Neural progenitor cell (in vitro differentiated cells): ENCODE measurements around the gene NLGN2.

Source experiments
- EZH2 ChIP-seq: fragments of 200-600 bp; sonication (generic); IDR thresholded peaks from 2 replicates; pipeline ENCODE4 v1.6.1; 2017; ENCODE audit warnings: antibody characterized with exemption, mild to moderate bottlenecking, moderate library complexity
- TF ChIP-seq, protein P1 (sequence below): fragments of 200-600 bp; sonication (generic); IDR thresholded peaks from 2 replicates; pipeline ENCODE4 v1.5.1; 2017; ENCODE audit warnings: antibody characterized with exemption, mild to moderate bottlenecking

DNA sequence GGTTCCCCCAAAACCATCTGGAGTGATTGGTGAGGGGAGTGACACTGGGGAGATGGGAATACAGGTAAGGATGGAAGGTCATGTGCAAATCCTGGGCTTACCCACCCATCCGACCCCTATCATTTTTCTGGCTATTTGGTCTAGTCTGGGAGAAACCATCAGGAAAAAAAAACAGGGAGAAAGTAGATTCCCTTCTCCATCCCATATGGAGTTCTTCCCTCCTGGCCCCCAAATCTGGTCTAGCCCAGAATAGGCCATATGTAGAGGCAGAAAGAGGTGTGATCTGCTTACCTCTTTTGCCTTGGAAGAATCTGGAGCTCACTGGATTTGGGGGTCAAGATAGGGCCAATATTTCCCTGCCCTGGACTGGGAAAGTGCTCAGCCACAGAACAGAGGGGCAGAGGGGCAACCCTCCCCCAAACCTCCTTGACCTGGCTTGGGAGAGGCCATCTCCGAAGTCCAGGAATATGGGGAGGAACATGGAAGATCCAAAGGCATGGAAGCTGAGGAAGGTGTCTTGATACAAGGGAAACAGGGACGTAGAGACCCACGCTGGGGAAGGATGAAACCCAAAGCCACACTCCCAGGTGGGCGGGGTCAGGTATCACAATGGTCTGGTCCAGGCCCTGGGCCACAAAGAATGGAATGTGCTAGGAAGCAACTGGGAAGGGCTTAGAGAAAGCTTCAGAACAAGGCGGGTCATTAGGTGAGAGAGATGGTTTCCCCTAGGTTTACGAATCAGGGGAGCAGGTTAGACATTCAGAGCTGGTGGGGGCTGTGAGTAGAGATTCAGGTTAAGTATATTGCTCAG lies 53.4 kb downstream of the NLGN2 start:
- TF ChIP-seq, protein P1, sequence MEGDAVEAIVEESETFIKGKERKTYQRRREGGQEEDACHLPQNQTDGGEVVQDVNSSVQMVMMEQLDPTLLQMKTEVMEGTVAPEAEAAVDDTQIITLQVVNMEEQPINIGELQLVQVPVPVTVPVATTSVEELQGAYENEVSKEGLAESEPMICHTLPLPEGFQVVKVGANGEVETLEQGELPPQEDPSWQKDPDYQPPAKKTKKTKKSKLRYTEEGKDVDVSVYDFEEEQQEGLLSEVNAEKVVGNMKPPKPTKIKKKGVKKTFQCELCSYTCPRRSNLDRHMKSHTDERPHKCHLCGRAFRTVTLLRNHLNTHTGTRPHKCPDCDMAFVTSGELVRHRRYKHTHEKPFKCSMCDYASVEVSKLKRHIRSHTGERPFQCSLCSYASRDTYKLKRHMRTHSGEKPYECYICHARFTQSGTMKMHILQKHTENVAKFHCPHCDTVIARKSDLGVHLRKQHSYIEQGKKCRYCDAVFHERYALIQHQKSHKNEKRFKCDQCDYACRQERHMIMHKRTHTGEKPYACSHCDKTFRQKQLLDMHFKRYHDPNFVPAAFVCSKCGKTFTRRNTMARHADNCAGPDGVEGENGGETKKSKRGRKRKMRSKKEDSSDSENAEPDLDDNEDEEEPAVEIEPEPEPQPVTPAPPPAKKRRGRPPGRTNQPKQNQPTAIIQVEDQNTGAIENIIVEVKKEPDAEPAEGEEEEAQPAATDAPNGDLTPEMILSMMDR: no peak
- TF ChIP-seq EZH2: no peak
